GM18511 (cell line): Measurements from ENCODE around the gene PAGR1.

Experiments used
- ATAC-seq: cut with Tn5 transposase; IDR thresholded peaks from one replicate; pipeline ENCODE4 v1.9.1; 2021; ENCODE audit warnings: mild to moderate bottlenecking, moderate library complexity; ENCODE audit not compliant: unreplicated experiment

PAGR1 gene

GRCh38 chr16:29834079-29834478 lies 18.1 kb downstream of the PAGR1 start:
- no peak for ATAC-seq

GRCh38 chr16:29835926-29836325 lies 20.0 kb downstream of the PAGR1 start:
- no peak for ATAC-seq

GRCh38 chr16:29836623-29837022 lies 20.7 kb downstream of the PAGR1 start:
- no peak for ATAC-seq

GRCh38 chr16:29837841-29838240 lies 21.9 kb downstream of the PAGR1 start:
- ATAC-seq, result no peak

GRCh38 chr16:29839822-29840221 lies 23.9 kb downstream of the PAGR1 start:
- no peak for ATAC-seq

- no peak for ATAC-seq
Measured at GRCh38 chr16:29840240-29840639, 24.3 kb downstream of the PAGR1 start.

- no peak for ATAC-seq
Measured at GRCh38 chr16:29841631-29842030, 25.7 kb downstream of the PAGR1 start.

GRCh38 chr16:29842732-29843346 lies 26.9 kb downstream of the PAGR1 start:
- ATAC-seq, result no peak

GRCh38 chr16:29843931-29844330 lies 28.0 kb downstream of the PAGR1 start:
- no peak for ATAC-seq

GRCh38 chr16:29844575-29845331 lies 28.8 kb downstream of the PAGR1 start:
- no peak for ATAC-seq

GRCh38 chr16:29845656-29846055 lies 29.7 kb downstream of the PAGR1 start:
- no peak for ATAC-seq

- ATAC-seq, result peak; percentile 59
Measured at GRCh38 chr16:29848420-29849297, 32.7 kb downstream of the PAGR1 start.

GRCh38 chr16:29849505-29849904 lies 33.6 kb downstream of the PAGR1 start:
- ATAC-seq, result no peak

GRCh38 chr16:29850998-29851397 lies 35.0 kb downstream of the PAGR1 start:
- ATAC-seq, result no peak

GRCh38 chr16:29852654-29853053 lies 36.7 kb downstream of the PAGR1 start:
- ATAC-seq, result no peak

GRCh38 chr16:29854520-29855100 lies 38.7 kb downstream of the PAGR1 start:
- ATAC-seq, result no peak

GRCh38 chr16:29857133-29857760 lies 41.3 kb downstream of the PAGR1 start:
- ATAC-seq, result no peak

- ATAC-seq, result no peak
Measured at GRCh38 chr16:29858149-29858849, 42.3 kb downstream of the PAGR1 start.

- ATAC-seq, result no peak
Measured at GRCh38 chr16:29858974-29859373, 43.0 kb downstream of the PAGR1 start.

- ATAC-seq, result no peak
Measured at GRCh38 chr16:29860218-29860617, 44.3 kb downstream of the PAGR1 start.
